HepG2 (cell line): ENCODE data around the gene SMIM45.
A peak's percentile ranks its signal among the peaks of the same experiment; 100 is the strongest.

Experiments
- ATF4 ChIP-seq, 2 experiments: fragments of 450-650 bp in 1 of 2; sonication (generic) in 1 of 2; formaldehyde crosslinking; IDR thresholded peaks; 2 replicates each; pipeline versions ENCODE4 v1.5.0 to v1.8.0; 2020 to 2022; ENCODE audit warnings: mild to moderate bottlenecking in 1 of 2, missing genetic modification reagents in 1 of 2
- ATM ChIP-seq: fragments of 450-650 bp; IDR thresholded peaks from 2 replicates; pipeline ENCODE4 v1.7.1; 2017; ENCODE audit warnings: mild to moderate bottlenecking, borderline replicate concordance
- CBFB ChIP-seq: sonication (generic); formaldehyde crosslinking; IDR thresholded peaks from 2 replicates; pipeline ENCODE4 v1.4.0; 2020; ENCODE audit warnings: missing genetic modification reagents
- FOXK2 ChIP-seq: fragments of 450-650 bp; IDR thresholded peaks from 2 replicates; pipeline ENCODE4 v1.6.1; 2016
- GRHL1 ChIP-seq: sonication (generic); formaldehyde crosslinking; conservative IDR thresholded peaks from 2 replicates; pipeline ENCODE4 v1.8.0; 2022; ENCODE audit warnings: missing genetic modification reagents
- NR2C2 ChIP-seq: sonication (generic); formaldehyde crosslinking; IDR thresholded peaks from 2 replicates; pipeline ENCODE4 v1.4.0; 2020; ENCODE audit warnings: missing genetic modification reagents, mild to moderate bottlenecking, moderate library complexity, borderline replicate concordance
- SOX6 ChIP-seq, 2 experiments: fragments of 450-650 bp in 1 of 2; sonication (generic) in 1 of 2; formaldehyde crosslinking in 1 of 2; IDR thresholded peaks; 2 replicates each; pipeline versions ENCODE4 v1.4.0 to v1.6.1; 2017 to 2020; ENCODE audit warnings: antibody characterized with exemption in 1 of 2, mild to moderate bottlenecking in 1 of 2, missing genetic modification reagents in 1 of 2
- TGIF2 ChIP-seq: IDR thresholded peaks from 2 replicates; pipeline ENCODE4 v1.6.1; 2016; ENCODE audit warnings: control low read depth, missing compliant biosample characterization
- ZBTB8A ChIP-seq: sonication (generic); formaldehyde crosslinking; IDR thresholded peaks from 2 replicates; pipeline ENCODE4 v1.4.0; 2020; ENCODE audit warnings: mild to moderate bottlenecking, low read depth, missing genetic modification reagents, borderline replicate concordance
- ZNF205 ChIP-seq: IDR thresholded peaks from 2 replicates; pipeline ENCODE4 v1.6.1; 2018; ENCODE audit warnings: missing biosample characterization, missing genetic modification reagents
- ZNF253 ChIP-seq: sonication (generic); formaldehyde crosslinking; IDR thresholded peaks from 2 replicates; pipeline ENCODE4 v1.8.0; 2022; ENCODE audit warnings: mild to moderate bottlenecking, missing genetic modification reagents, borderline replicate concordance
- ZNF598 ChIP-seq: sonication (generic); formaldehyde crosslinking; IDR thresholded peaks from 2 replicates; pipeline ENCODE4 v1.5.1; 2020; ENCODE audit warnings: mild to moderate bottlenecking, missing genetic modification reagents, borderline replicate concordance
- ZNF883 ChIP-seq: sonication (generic); formaldehyde crosslinking; IDR thresholded peaks from 2 replicates; pipeline ENCODE4 v1.5.1; 2020; ENCODE audit warnings: mild to moderate bottlenecking, missing genetic modification reagents; ENCODE audit errors: not compliant biosample characterization
- TF ChIP-seq, protein P1 (sequence below): sonication (generic); formaldehyde crosslinking; IDR thresholded peaks from 2 replicates; pipeline ENCODE4 v1.4.0; 2020; ENCODE audit warnings: missing genetic modification reagents
- TF ChIP-seq, protein P2 (sequence below): sonication (generic); formaldehyde crosslinking; IDR thresholded peaks from 2 replicates; pipeline ENCODE4 v1.5.0; 2020; ENCODE audit warnings: mild to moderate bottlenecking, missing genetic modification reagents
- TF ChIP-seq, protein P3 (sequence below): sonication (generic); formaldehyde crosslinking; IDR thresholded peaks from 2 replicates; pipeline ENCODE4 v1.4.0; 2020; ENCODE audit warnings: low read depth, missing genetic modification reagents

The SMIM45 gene

GRCh38 chr22:41946629-41947423 is 5.1 kb upstream of the SMIM45 start, which contains the start of gene CENPM (continued):
- no peak for TF ChIP-seq ZNF205 (CRISPR knock-in tag)
- 0 out of 4 replicates have a peak, but pooled peaks of 1 of the 2 experiments have one; percentile 54 for TF ChIP-seq ATF4 (CRISPR knock-in tag; IDR thresholded peaks at IDR 0.05)
- TF ChIP-seq ZNF598 (CRISPR knock-in tag) = no peak
- TF ChIP-seq ZNF883 (CRISPR knock-in tag) = peak; percentile 88
- no peak for TF ChIP-seq FOXK2
- TF ChIP-seq, protein P1, sequence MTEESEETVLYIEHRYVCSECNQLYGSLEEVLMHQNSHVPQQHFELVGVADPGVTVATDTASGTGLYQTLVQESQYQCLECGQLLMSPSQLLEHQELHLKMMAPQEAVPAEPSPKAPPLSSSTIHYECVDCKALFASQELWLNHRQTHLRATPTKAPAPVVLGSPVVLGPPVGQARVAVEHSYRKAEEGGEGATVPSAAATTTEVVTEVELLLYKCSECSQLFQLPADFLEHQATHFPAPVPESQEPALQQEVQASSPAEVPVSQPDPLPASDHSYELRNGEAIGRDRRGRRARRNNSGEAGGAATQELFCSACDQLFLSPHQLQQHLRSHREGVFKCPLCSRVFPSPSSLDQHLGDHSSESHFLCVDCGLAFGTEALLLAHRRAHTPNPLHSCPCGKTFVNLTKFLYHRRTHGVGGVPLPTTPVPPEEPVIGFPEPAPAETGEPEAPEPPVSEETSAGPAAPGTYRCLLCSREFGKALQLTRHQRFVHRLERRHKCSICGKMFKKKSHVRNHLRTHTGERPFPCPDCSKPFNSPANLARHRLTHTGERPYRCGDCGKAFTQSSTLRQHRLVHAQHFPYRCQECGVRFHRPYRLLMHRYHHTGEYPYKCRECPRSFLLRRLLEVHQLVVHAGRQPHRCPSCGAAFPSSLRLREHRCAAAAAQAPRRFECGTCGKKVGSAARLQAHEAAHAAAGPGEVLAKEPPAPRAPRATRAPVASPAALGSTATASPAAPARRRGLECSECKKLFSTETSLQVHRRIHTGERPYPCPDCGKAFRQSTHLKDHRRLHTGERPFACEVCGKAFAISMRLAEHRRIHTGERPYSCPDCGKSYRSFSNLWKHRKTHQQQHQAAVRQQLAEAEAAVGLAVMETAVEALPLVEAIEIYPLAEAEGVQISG (CRISPR knock-in tag) = peak; percentile 68
- TF ChIP-seq ATM = no peak
- TF ChIP-seq CBFB = no peak
- TF ChIP-seq GRHL1 (CRISPR knock-in tag) = no peak
- no peak for TF ChIP-seq SOX6 (IDR thresholded peaks at IDR 0.05)
- TF ChIP-seq SOX6 (CRISPR knock-in tag; IDR thresholded peaks at IDR 0.05) = no peak; the same call in 1 of the 2 replicates
- TF ChIP-seq ZNF253 = peak; percentile 92; the same call in 1 of the 2 replicates
- TF ChIP-seq TGIF2 (CRISPR knock-in tag) = peak; percentile 58; the same call in 1 of the 2 replicates
- TF ChIP-seq, protein P2, sequence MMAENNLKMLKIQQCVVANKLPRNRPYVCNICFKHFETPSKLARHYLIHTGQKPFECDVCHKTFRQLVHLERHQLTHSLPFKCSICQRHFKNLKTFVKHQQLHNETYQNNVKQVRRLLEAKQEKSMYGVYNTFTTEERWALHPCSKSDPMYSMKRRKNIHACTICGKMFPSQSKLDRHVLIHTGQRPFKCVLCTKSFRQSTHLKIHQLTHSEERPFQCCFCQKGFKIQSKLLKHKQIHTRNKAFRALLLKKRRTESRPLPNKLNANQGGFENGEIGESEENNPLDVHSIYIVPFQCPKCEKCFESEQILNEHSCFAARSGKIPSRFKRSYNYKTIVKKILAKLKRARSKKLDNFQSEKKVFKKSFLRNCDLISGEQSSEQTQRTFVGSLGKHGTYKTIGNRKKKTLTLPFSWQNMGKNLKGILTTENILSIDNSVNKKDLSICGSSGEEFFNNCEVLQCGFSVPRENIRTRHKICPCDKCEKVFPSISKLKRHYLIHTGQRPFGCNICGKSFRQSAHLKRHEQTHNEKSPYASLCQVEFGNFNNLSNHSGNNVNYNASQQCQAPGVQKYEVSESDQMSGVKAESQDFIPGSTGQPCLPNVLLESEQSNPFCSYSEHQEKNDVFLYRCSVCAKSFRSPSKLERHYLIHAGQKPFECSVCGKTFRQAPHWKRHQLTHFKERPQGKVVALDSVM (CRISPR knock-in tag) = peak; percentile 87
- TF ChIP-seq NR2C2 (CRISPR knock-in tag) = peak; percentile 57; the same call in 1 of the 2 replicates
- TF ChIP-seq, protein P3, sequence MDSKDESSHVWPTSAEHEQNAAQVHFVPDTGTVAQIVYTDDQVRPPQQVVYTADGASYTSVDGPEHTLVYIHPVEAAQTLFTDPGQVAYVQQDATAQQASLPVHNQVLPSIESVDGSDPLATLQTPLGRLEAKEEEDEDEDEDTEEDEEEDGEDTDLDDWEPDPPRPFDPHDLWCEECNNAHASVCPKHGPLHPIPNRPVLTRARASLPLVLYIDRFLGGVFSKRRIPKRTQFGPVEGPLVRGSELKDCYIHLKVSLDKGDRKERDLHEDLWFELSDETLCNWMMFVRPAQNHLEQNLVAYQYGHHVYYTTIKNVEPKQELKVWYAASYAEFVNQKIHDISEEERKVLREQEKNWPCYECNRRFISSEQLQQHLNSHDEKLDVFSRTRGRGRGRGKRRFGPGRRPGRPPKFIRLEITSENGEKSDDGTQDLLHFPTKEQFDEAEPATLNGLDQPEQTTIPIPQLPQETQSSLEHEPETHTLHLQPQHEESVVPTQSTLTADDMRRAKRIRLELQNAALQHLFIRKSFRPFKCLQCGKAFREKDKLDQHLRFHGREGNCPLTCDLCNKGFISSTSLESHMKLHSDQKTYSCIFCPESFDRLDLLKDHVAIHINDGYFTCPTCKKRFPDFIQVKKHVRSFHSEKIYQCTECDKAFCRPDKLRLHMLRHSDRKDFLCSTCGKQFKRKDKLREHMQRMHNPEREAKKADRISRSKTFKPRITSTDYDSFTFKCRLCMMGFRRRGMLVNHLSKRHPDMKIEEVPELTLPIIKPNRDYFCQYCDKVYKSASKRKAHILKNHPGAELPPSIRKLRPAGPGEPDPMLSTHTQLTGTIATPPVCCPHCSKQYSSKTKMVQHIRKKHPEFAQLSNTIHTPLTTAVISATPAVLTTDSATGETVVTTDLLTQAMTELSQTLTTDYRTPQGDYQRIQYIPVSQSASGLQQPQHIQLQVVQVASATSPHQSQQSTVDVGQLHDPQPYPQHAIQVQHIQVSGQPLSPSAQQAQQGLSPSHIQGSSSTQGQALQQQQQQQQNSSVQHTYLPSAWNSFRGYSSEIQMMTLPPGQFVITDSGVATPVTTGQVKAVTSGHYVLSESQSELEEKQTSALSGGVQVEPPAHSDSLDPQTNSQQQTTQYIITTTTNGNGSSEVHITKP (CRISPR knock-in tag) = no peak; the same call in 1 of the 2 replicates
- peak; percentile 93; the same call in 1 of the 2 replicates for TF ChIP-seq ZBTB8A (CRISPR knock-in tag)
